ENCODE measurements around the gene ZNF341. TPM values are rescaled to one million over a fixed set of nuclear protein-coding genes. Genes with fewer than 3 reads are reported as not detected.

Gene ZNF341
- polyA plus RNA-seq, 1 donor from 2014 or later: 1.2 TPM

- no peak overlapping the region for H3K4me2 ChIP-seq (ENCODE audit: low read length)
- no peaks in the 10 kb centered on the region for H3K36me3 ChIP-seq (ENCODE audit: insufficient read depth, low read length)
- H3K27me3 ChIP-seq (ENCODE audit: insufficient read depth, low read depth, low read length): no peaks in the 10 kb centered on the region
- TF ChIP-seq CTCF (IDR thresholded peaks at IDR 0.05; ENCODE audit: poor library complexity, severe bottlenecking): no peak
- TF ChIP-seq EP300 (conservative IDR thresholded peaks at IDR 0.05; ENCODE audit: poor library complexity, severe bottlenecking): no peak
- no peak for TF ChIP-seq POLR2AphosphoS5 (IDR thresholded peaks at IDR 0.05)
- H3K9me2 ChIP-seq (ENCODE audit: insufficient read depth, low read length): no peaks in the 10 kb centered on the region
- no peak overlapping the region for H3K27ac ChIP-seq (ENCODE audit: low read length)
- no peaks in the 10 kb centered on the region for H3F3A ChIP-seq (ENCODE audit: insufficient read depth, low read length, poor library complexity, severe bottlenecking)
- no peak overlapping the region for H2AFZ ChIP-seq (ENCODE audit: low read depth, low read length)
- no peaks in the 10 kb centered on the region for H3K79me2 ChIP-seq (replicated peaks; ENCODE audit: insufficient read depth, low read length)
- H3K4me3 ChIP-seq (ENCODE audit: low read length): no peak overlapping the region
- H3K9ac ChIP-seq (ENCODE audit: low read length): no peak overlapping the region
- no peaks in the 10 kb centered on the region for H4K20me1 ChIP-seq (ENCODE audit: insufficient read depth)
- no peaks in the 10 kb centered on the region for H3K9me3 ChIP-seq (ENCODE audit: low read length)
Measured at GRCh38 chr20:33710681-33711445, 20.9 kb upstream of the ZNF341 start.

- no peak overlapping the region for H2AFZ ChIP-seq (ENCODE audit: low read depth, low read length)
- H3K27ac ChIP-seq (ENCODE audit: low read length): no peak overlapping the region
- H3K4me2 ChIP-seq (ENCODE audit: low read length): no peak overlapping the region
Measured at GRCh38 chr20:33711446-33711738, 20.4 kb upstream of the ZNF341 start.

GRCh38 chr20:33713865-33714367 is 17.9 kb upstream of the ZNF341 start:
- H3K9me3 ChIP-seq (ENCODE audit: low read length): no peaks in the 10 kb centered on the region
- H3K27me3 ChIP-seq (ENCODE audit: insufficient read depth, low read depth, low read length): no peaks in the 10 kb centered on the region
- H3K79me2 ChIP-seq (replicated peaks; ENCODE audit: insufficient read depth, low read length): no peaks in the 10 kb centered on the region
- TF ChIP-seq REST (IDR thresholded peaks at IDR 0.05; ENCODE audit: borderline replicate concordance) (no peak), SMC3 (conservative IDR thresholded peaks at IDR 0.05; ENCODE audit: poor library complexity) (no peak), MXI1 (conservative IDR thresholded peaks at IDR 0.05; ENCODE audit: poor library complexity, severe bottlenecking) (no peak), RAD21 (conservative IDR thresholded peaks at IDR 0.05) (no peak), POLR2AphosphoS5 (IDR thresholded peaks at IDR 0.05) (no peak), CTCF (IDR thresholded peaks at IDR 0.05; ENCODE audit: poor library complexity, severe bottlenecking) (no peak), TAF1 (IDR thresholded peaks at IDR 0.05; ENCODE audit: low read depth) (no peak), EP300 (conservative IDR thresholded peaks at IDR 0.05; ENCODE audit: poor library complexity, severe bottlenecking) (no peak), EZH2 (IDR thresholded peaks at IDR 0.05; ENCODE audit: borderline replicate concordance, insufficient read depth, low read length, poor library complexity, severe bottlenecking) (no peak)
- no peaks in the 10 kb centered on the region for H3K36me3 ChIP-seq (ENCODE audit: insufficient read depth, low read length)
- H3F3A ChIP-seq (ENCODE audit: insufficient read depth, low read length, poor library complexity, severe bottlenecking): no peaks in the 10 kb centered on the region
- no peak overlapping the region for H3K4me2 ChIP-seq (ENCODE audit: low read length)
- no peak overlapping the region for H2AFZ ChIP-seq (ENCODE audit: low read depth, low read length)
- no peak overlapping the region for H3K4me3 ChIP-seq (ENCODE audit: low read length)
- H3K9ac ChIP-seq (ENCODE audit: low read length): no peak overlapping the region
- H3K27ac ChIP-seq (ENCODE audit: low read length): no peak overlapping the region
- H3K9me2 ChIP-seq (ENCODE audit: insufficient read depth, low read length): no peaks in the 10 kb centered on the region
- no peaks in the 10 kb centered on the region for H4K20me1 ChIP-seq (ENCODE audit: insufficient read depth)

More at GRCh38 chr20:33711446-33711738, 20.4 kb upstream of the ZNF341 start:
- Histone ChIP-seq H3K36me3 (ENCODE audit: insufficient read depth, low read length) (no peaks in the 10 kb centered on the region), H3K27me3 (ENCODE audit: insufficient read depth, low read depth, low read length) (no peaks in the 10 kb centered on the region), H3K9ac (ENCODE audit: low read length) (no peak overlapping the region), H3K4me3 (ENCODE audit: low read length) (no peak overlapping the region), H3K9me2 (ENCODE audit: insufficient read depth, low read length) (no peaks in the 10 kb centered on the region), H4K20me1 (ENCODE audit: insufficient read depth) (no peaks in the 10 kb centered on the region), H3K79me2 (replicated peaks; ENCODE audit: insufficient read depth, low read length) (no peaks in the 10 kb centered on the region), H3K9me3 (ENCODE audit: low read length) (no peaks in the 10 kb centered on the region), H3F3A (ENCODE audit: insufficient read depth, low read length, poor library complexity, severe bottlenecking) (no peaks in the 10 kb centered on the region)
- TF ChIP-seq RAD21 (conservative IDR thresholded peaks at IDR 0.05): no peak
- TF ChIP-seq POLR2AphosphoS5 (IDR thresholded peaks at IDR 0.05): no peak

Data from neural cell (in vitro differentiated cells).